ACHN (cell line): Measurements from ENCODE around the gene WFDC2.

Experiments used
- DNase-seq: peaks from one replicate; pipeline ENCODE4 v3.0.0-alpha.2; 2015
- in situ Hi-C: cut with HindIII; loops from 2 replicates; pipeline ENCODE4 v1.10.0; 2017; ENCODE audit warnings: low sequenced_read_pairs, low pct_ligation_motif_present, low pct_unique_long_range_greater_than_20kb

WFDC2 gene

GRCh38 chr20:45523821-45524220 lies 54.3 kb downstream of the WFDC2 start:
- in situ Hi-C loops, result no loop called here
- DNase-seq, result no peak

- in situ Hi-C loops, result no loop called here
- no peak for DNase-seq
These were observed 57.7 kb downstream of the WFDC2 start for GRCh38 chr20:45527294-45527693.
